Jurkat, Clone E6-1 (cell line): ENCODE data around the gene ARID1B.

Experiments used
- DNase-seq: peaks from one replicate; pipeline ENCODE4 v3.0.0-alpha.2; 2011; ENCODE audit warnings: low read depth, low spot score
- H3K4me3 ChIP-seq: 2 replicates; pipeline ENCODE4 v1.5.1; 2011; ENCODE audit warnings: mild to moderate bottlenecking, low read length, control low read depth, moderate library complexity

Gene ARID1B

DNA sequence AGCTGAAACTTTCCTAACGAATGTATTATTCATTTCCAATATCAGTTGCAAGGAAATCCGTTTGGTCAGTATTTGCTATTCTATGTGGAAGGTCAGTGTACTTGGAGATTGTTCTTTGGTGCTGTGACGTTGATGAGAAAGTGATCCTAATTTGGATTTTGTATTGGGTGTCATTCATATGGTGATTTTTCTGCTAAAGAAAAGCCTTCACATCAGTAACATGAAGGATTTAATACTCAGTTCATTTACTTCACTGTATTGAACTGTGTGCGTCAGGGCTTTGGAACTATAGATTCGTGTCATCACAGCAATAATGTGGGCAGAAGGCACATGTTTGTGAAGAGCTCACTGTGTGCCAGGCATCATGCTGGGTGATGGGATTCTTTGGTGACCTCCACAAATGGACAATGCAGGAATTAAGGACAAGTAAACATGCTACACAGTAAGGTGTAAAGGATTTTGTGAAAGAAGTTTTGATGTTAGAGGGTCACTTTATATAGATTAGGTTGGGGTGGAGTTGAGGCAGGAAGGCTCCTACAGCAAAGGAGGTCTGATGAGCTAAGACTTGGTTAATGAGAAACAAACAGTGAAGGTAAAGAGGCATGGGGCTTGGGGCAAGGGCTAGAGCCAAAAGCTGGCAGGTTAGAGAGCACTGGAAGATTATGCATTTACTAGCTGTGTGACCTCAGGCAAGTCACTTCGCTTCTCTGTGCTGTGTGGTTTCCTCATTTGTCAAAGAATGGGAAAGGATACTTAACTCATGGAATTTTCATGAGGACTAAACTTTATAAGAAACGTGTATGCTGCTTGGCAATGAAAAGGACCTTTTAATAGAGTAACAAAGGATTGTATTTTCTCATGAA is 12.1 kb downstream of the ARID1B start:
- no peak overlapping the region for H3K4me3 ChIP-seq
- no peak for DNase-seq

DNA sequence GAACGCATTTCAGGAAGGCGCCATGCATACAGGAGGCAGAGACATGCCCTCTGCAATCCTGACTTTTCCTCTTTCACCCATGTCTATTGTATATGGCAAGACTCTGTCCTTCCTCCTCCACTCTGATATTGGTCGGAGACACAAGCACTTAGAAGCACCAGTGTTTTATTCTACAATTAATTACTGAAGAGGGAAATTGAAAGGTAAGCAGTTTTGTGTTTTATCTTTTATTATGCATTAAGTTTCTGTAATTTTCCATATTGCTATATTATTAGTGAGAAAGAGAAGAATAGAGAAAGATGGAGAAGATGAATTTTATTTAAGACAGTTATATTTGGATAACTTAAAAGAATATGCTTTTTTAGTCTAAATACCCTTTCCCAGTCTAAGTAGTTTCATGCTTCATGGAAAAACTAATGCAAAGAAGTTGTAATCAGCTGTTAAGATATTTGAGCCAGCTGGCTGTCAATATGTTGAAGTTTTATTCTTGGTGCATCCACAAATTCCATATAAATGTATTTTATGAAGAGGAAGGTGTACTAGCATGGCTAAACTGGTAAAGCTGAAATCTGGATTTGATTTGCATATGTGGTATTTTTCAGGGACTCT is 13.6 kb downstream of the ARID1B start:
- no peak for DNase-seq
- no peak overlapping the region for H3K4me3 ChIP-seq

DNA sequence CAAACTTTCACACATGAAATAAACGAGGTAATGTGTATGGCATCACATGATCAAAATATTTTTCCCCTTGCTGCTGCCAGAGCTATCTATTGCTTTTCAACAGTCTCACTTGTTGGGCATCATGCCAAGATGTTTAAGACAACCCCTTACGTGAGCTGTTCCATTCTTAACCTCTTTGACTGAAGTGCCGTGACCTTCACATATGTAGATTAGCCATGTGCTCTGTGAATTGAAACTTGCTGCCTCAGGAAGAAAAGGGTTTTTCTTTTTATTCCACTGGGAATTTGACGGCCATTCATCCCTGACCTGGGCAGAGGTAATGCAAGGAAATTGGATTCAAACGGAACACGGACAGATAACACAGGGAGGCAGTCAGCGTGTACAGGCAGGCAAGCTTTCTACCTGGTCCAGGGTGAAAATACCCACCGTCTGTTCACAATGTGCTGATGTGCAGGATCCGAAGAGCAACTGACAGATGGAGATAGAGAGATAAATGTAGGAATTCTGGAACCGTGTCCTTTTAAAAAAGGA is 14.2 kb downstream of the ARID1B start:
- peak; percentile 45 for DNase-seq
- H3K4me3 ChIP-seq, result no peak overlapping the region

DNA sequence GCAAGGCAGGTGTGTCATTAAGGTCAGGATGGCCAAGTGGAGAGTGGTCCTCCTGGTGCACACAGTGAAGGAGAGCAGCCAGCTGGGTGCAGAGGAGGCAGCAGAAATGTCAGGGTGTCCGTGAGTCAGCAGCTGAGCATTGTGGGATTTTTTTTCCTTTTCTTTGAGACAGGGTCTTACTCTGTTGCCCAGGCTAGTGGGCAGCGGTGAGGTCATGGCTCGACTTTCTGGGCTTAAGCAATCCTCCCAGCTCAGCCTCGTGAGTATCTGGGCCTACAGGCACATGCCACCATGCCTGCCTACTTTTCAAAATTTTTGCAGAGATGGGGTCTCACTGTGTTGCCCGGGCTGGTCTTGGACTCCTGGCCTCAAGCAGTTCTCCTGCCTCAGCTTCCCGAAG is 16.0 kb downstream of the ARID1B start:
- no peak for DNase-seq
- no peak overlapping the region for H3K4me3 ChIP-seq

DNA sequence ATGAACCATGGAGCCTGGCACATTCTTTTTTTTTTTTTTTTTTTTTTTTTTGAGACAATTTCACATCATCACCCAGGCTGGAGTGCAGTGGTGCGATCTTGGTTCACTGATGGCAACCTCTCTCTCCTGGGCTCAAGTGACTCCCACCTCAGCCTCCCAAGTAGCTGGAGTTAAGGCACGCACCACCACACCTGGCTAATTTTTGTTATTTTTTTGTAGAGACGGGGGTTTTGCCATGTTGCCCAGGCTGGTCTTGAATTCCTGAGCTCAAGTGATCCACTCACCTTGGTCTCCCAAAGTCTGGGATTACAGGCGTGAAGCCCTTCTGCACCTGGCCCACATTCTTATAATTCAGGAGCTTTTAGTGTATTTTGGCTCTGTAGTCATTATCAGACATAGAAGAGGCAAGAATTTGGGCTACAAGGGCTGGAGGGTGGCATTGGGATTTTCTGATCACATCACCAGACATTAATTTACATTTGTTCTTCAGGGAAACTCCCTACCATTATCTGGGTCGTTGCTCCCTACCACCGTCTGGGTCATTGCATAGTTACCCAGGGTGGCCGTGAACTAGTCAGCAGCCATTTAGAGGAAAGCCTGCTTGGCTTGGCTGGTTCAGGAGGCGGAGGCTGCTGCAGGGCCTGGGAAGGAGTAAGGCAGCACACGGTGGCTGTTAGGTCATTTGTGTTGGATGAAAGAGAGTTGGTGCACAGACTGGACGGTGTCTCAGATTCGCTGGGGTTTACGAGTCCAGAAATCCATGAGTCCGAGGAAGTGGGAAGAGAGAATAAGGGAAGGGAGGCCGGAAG is 17.6 kb downstream of the ARID1B start:
- no peak for DNase-seq
- no peak overlapping the region for H3K4me3 ChIP-seq

DNA sequence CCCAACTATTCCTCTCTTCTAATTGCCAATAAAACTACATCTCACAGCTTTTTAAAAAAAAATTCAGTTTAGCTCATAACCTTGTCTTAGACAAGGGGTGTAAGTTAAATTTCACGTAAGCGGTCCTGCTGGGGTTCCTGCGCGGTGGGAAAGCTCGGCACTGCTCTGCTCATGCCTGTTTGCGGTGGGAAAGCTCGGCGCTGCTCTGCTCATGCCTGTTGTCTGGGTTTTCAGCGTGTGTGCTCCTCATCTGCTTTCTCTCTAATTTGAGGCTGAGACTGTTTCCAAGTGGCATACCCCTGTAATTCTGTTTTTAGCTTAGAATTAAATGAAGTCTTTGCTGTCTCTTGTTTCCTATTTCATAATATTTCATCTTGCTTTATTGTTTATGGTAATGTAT is 18.6 kb downstream of the ARID1B start:
- H3K4me3 ChIP-seq, result no peak overlapping the region
- no peak for DNase-seq

DNA sequence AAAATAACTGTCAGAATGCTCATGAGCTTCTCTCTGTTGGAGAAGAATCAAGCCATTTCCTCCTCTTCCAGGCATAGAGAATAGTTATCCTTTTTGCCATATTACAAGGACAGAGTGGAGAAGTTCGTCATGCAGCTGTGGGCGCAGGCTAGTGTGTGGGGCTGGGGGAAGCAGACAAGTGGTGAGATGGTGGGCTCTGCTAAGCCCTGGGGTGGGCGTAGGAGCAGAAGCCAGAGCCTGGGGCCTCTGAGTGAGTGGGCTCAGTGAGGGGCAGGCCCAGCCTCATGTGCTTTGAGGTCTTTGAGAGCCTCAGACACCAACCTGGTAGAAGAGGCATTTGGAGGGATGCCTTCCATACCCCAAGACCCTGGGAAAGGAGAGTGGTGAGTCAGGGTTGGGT is 19.4 kb downstream of the ARID1B start:
- DNase-seq, result no peak
- no peak overlapping the region for H3K4me3 ChIP-seq

DNA sequence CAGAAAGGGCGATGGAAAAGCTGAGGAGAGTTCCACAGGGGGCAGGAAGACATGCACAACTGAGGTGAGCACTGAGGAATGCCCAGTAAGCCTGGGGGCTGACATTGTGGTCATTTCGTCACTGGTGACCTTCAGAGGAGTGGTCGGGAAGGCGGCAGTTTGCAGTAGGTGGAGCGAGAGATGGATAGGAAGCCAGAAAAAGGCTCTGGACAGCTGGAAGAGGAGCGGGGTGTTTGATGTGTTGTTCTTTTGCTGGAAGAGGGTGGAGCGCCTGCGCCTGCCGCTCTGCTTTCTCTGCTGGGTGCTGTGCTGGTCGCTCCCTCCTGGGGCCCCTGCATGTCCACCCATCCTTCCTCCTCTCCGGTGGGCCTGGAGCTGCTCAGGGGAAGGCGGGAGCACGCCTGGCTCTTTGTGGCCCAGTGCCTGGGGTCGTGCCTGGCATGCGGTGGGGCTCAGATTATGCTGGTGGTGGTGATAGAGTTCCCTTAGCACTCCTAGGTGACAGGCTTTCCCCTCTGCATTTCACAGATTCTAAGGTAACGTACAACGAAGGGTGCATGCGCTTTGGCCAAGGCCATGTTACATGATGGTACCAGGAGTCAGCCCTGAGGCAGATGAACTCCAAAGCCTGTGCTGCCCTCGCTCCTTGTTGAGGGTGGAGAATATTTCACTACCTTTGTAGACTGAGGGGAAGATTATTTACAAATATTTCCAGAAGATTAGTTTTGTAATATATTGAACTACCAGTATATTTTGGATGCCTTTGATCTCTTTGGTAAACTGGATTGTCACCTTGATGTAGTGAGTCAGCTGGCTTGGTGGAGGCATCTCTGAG is 20.9 kb downstream of the ARID1B start:
- H3K4me3 ChIP-seq, result no peak overlapping the region
- DNase-seq, result no peak

DNA sequence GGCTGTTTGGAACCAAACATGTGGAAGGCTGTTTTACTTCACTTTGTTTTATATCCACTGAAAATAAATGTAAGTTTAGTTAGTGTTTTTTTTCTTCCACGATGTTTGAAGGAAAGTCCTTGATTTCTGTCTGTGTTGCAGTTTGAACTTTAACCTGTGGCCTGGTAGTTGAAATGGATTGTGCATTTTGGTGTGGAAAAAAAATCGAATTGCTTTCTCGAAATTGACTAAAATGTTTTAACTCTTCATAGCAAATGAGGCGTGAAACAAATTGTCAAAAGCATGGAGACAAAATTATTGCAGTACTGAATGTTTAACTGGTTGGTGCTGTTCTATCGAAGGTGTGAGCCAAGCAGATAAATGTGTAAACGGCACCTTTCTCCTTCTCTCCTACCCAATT is 24.5 kb downstream of the ARID1B start:
- no peak overlapping the region for H3K4me3 ChIP-seq
- no peak for DNase-seq

DNA sequence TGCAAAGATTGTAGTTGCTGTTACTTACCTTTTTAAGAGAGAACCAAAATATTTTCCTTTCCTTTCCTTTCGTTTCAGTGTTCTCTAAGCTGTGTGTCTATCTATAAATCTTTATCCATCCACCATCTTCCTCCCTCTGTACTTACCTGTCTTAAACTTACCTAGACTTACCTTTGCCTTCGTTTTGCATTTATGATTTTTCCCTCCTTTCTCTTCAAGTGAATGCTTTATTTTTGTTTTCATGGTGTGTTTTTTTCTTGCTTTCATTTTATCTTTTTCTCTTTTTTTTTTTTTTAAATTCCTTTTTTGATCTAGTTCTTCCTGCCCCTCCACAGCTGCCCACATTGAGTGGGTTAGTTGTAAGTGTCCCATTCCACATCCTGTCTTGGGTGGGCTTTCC is 26.2 kb downstream of the ARID1B start:
- DNase-seq, result no peak
- H3K4me3 ChIP-seq, result no peak overlapping the region

DNA sequence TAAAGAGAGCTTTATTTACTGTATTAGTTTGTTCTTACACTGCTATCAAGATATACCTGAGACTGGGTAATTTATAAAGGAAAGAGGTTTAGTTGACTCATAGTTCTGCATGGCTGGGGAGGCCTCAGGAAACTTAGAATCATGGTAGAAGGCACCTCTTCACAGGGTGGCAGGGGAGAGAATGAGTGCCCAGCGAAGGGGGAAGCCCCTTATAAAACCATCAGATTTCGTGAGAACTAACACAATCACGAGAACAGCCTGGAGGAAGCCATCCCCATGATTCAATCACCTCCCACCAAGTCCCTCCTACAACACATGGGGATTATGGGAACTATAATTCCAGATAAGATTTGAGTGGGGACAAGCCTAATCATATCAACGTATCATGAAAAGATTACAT is 27.2 kb downstream of the ARID1B start:
- no peak overlapping the region for H3K4me3 ChIP-seq
- no peak for DNase-seq

DNA sequence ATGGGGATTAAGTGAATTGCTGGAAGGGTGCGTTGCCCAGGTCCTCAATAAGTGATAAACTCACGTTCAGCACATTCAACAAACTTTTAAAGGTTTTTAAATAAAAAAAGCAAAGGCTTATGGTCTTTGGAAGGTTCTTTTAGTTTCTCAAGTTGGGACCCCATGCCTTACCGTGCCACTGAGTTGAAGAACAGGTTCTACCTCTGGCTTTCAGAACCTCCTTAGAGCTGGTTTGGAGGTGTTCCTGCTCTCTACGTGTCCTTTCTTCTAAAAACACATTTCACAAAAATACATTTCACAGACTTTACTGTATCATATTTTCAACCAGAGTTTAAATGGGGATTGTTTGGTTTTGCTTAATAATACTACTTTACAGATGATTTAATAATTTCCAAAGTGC is 29.0 kb downstream of the ARID1B start:
- no peak for DNase-seq
- H3K4me3 ChIP-seq, result no peak overlapping the region

DNA sequence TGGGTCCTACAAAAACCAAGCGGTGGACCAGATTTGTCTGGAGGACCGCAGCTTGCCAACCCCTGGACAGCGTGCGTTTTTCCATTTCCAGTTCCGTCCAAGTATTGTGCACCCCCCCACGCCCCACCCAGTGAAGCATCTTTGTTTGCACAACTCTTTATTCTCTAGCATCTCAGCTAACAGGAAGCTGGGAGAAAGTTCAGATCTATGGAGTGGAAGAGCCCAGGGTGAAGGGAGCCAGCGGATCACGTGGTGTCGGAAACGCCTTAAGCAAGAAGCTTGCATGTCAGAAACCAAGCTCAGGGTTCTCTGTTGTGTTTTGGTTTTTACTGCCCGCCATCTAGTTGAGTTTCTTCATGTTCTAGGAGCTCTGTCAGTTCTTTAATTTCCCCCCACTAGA is 29.9 kb downstream of the ARID1B start:
- H3K4me3 ChIP-seq, result no peak overlapping the region
- no peak for DNase-seq

DNA sequence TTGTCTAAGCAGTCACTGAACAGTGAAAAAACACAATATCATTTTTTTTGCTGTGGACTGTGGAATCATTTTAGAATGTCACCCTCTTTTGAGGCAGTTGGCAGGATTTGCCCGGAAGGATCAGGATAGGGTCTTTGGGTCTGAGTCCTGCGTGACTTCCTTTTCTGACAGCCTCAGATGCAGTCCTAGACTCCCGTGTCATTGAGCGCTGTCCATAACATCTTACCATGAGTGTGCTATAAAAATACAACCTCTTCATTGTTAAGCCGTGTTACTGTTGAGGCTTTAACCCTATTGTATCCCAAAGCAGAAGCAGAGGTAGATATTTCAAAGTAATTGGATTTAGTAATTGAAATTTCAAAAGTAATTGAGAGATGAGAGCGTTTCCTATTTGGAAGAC is 30.6 kb downstream of the ARID1B start:
- no peak overlapping the region for H3K4me3 ChIP-seq
- DNase-seq, result no peak

DNA sequence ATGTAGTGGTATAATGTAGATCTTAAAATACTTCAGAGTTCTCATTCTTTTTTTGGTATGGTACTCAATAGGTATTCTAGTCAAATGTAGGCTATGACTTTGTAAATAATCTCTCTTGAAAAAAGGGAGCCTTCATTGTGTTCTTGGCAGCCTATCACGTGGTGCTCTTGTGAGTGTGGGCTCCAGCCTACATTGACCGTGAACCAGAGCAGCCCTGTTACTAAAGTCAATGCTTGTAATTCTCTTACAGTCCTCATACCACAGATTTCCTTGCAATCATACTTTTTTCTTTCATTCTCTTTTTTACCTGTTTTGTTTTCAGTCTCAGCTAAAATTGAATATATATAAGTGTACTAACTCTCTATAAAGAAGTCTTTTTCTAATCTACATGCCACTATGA is 31.1 kb downstream of the ARID1B start:
- H3K4me3 ChIP-seq, result no peak overlapping the region
- no peak for DNase-seq

DNA sequence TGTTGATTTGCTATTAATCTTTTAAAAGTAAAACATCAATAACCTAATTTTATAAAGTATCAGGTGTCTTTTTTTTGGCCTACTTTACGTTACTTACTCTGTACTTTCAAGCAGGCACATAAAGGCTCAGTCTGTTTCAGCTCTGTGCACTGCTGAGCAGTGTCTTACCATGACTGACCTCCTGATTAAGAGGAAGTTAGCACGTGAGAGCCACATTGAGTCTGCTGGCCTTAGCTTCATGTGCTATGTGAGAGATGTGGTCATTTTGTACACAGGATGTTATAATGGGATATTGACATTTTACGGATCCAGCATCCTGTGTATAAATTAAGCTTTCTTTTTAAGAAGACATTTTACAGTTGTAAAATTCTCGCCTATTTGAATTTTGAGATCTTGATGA is 31.9 kb downstream of the ARID1B start:
- DNase-seq, result no peak
- no peak overlapping the region for H3K4me3 ChIP-seq

DNA sequence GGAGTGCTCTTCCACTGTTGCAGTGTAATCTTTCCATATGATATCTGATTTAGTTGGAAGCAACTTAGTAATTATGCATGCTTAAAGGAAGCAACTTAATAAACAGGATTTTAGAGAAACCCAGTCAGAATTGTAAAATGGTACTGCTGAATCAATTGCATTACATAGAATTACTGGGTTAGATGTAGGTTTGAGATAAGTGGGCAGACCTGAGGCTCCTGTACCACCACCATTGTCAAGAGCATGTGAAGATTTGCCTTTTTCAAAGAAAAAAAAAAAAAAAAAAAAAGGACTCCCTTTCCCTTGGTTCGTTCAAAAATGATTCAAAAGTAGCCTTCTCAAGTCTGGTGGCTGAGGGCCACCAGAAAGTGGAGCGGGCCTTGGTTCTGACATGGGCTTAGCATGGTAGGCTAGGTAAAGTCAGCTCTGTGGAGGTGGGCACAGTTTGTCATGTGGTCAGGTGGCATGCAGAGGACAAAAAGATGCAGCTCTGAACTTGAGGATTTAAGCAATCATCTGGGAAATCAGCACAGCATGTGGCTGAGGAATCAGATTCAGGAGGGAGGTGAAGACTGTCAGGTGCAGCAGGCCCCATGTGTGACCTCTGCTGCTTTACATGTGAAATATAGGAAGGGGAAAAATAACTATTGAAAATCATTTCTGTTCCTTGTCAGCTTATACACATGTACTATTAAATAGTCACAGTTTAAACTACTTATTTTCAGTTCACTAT is 32.4 kb downstream of the ARID1B start:
- H3K4me3 ChIP-seq, result no peak overlapping the region
- no peak for DNase-seq

DNA sequence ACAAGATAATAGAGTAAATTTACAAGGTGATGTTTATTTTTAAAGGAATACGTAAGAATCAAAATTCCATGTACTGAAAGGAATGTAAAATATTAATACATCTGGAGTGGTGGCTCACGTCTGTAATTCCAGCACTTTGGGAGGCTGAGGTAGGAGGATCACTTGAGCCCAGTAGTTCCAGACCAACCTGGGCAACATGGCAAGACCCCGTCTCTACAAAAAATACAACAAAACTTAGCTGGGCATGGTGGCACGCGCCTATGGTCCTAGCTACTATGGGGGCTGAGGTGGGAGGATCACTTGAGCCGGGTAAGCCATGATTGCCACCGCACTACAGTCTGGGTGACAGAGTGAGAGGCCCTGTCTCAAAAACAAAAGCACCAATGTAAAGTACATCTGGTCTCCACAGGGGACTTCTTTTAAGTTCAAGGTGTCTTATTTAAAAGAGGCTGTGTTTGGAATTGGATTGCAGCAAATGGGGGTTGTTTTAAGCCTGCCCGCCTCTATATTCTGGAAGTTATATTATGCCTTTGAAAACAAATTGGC is 36.9 kb downstream of the ARID1B start:
- no peak for DNase-seq
- H3K4me3 ChIP-seq, result no peak overlapping the region
